HG02970 (cell line): ENCODE results near the gene BMP6.

Experiments used
- ATAC-seq: cut with Tn5 transposase; IDR thresholded peaks from one replicate; pipeline ENCODE4 v1.9.1; 2021; ENCODE audit warnings: mild to moderate bottlenecking, moderate library complexity, moderate number of reproducible peaks; ENCODE audit not compliant: unreplicated experiment, low FRiP score

The BMP6 gene

DNA sequence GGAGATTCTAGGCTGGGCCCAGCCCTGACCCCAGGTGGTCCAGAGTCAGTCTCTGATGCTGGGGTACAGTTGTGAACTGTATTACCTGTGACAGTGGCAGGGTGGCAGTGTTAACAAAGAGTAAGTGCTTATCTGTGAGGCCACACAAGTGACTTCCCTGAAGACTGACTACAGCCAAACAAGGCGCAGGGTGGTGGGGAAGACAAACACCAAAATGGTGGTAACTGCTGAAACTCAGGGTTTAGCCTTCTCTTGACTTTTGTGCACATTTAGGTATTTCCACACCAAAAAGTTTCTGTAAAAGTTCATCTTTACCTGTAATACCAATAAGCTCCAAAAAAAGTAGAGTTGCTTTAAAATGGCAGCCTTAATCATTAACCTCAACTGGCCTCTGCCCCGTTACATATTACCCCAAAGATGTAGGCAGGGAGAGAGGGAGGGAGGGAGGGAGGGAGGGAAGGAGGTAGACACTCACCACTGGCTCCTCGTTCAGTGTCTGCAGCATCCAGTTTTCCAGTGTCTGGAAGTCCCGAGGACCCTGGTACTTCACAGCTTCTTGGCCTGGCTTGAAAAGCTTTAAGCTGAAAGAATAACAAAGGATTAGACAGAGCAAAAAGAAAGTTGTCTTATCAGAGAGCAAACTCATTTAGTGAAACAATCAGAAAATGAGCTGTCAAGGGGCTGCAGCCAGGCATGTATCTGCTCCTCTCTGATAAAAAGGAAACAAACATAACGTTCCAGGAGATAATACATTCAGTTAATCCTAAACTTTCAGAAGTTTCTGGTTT is 173.4 kb downstream of the BMP6 start:
- ATAC-seq, result no peak

DNA sequence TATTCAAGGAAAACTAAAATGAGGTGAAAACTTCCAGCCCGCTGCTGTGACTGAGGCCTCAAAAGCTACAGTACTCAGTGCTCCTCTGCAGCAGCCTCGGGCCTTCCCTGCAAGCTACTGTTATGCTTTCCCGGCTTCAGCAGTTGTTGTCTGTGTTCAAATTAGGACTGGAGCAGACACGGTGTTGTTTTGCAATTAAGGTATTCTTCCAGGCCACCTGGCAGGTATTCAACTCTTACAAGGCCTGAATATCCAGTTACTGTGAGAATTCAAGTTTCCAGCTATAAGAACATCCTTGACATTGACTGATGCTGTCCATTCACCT is 174.0 kb downstream of the BMP6 start:
- ATAC-seq, result no peak

GRCh38 chr6:7900621-7901020 is 174.7 kb downstream of the BMP6 start:
- ATAC-seq, result no peak

GRCh38 chr6:7901056-7901455 is 175.2 kb downstream of the BMP6 start:
- no peak for ATAC-seq

DNA sequence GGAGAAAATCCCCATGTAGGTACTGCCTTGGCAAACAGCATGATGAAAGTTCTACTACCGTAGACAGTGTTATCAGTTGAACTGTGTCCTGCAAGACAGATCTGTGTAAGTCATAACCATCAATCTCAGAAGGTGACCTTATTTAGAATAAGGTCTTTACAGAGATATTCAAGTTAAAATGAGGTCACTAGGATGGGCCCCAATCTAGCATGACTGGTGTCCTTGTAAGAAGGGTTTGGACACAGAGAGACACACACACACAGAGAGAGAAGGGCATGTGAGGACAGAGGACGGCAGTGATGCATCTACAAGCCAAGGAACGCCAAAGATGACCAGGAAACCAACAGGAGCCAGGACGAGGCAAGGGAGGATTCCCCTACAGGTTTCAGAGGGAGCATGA is 175.9 kb downstream of the BMP6 start:
- ATAC-seq, result no peak

DNA sequence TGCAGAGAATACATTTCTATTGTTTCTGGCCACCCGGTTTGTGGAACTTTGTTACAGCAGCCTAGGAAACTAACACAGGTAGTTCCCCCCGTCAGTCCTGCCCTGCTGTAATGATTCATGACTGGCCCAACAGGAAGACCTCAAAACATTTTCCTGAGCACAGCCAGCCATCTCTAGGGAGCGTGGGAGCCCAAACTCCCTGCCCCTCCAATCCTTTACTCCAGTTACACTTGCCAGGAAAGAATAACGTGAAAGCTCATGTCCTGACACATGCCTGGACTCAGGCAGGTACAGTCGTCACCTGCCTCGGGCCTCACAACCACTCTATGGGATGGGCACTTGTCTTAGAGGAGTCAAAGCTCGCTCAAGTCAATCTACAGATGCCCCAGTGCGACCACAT is 176.3 kb downstream of the BMP6 start:
- ATAC-seq, result no peak

- no peak for ATAC-seq
Measured at GRCh38 chr6:7902867-7903266, 177.0 kb downstream of the BMP6 start.

DNA sequence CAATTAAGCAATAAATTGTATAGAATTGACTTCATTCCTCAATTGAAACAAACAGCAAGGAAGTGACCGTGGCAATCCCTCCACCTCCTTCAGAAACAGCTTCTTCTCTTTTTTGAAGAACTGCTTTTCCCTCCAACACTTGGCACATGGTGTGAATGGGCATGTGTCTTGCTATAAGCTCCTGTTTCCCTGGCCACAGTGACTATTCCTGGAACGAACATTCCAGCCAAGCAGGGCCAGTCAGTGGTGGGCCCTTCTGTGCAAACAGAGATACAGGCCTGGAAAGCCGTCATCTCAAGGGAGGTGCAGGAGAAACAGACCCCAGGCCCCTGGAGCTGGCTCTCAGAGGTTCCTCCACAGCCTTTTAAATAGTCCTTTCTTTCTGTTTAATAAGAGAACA is 177.8 kb downstream of the BMP6 start:
- ATAC-seq, result no peak

GRCh38 chr6:7904654-7905319 is 178.9 kb downstream of the BMP6 start:
- no peak for ATAC-seq

DNA sequence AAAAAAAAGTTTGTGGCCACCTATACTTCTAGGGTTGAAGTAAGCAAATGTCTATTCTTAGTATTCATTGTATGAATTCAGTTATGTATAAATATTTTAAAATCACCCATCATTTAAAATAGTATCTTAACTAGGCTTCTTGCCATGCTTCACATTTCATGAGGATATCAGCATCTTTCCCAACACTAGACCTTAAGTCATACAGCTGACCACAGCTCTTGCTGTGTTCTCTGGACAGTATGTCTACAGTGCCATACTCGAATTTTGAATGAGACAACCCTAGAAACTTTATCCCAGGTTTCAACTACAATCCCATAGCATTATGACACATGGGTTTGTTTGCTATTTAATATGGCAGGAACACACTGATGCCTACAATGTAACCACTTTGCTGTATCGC is 179.5 kb downstream of the BMP6 start:
- no peak for ATAC-seq

DNA sequence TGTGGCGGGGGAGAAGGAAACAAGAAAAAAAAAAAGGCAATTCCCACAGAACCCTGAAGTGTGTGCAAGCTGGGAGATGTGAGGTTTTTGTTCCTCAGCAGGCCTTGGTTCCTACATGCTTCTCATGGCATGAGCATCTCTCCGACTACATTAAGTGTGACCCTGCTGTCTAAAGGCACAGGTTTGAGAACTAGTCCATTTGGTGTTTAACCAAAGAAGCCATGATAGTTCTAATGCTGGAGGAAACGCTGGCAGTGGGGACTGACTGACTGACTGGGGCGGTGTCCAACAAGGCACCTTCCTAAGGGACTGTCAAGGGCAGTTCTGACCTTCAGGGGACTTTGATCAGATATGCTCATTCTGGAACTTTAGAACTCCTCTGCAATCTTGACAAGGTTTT is 180.8 kb downstream of the BMP6 start:
- no peak for ATAC-seq

DNA sequence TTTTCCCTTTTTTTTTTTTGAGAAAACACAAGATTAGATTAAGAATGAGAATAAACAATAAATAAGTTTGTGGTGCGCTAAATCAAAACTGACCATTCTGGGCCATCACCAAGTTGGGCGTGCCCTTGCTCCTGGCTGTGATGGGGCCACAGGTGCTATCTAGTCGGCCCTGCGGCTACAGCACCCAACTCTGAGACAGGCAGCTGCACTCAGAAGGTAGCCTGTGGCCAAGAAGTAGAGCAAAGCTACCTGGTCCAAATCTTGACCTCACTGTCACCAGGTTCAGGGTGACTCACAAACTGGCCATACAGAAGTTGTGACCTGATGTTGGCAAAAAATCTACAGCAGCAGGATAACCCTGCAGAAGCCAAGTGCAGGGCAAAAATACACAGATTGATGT is 181.3 kb downstream of the BMP6 start:
- ATAC-seq, result no peak

DNA sequence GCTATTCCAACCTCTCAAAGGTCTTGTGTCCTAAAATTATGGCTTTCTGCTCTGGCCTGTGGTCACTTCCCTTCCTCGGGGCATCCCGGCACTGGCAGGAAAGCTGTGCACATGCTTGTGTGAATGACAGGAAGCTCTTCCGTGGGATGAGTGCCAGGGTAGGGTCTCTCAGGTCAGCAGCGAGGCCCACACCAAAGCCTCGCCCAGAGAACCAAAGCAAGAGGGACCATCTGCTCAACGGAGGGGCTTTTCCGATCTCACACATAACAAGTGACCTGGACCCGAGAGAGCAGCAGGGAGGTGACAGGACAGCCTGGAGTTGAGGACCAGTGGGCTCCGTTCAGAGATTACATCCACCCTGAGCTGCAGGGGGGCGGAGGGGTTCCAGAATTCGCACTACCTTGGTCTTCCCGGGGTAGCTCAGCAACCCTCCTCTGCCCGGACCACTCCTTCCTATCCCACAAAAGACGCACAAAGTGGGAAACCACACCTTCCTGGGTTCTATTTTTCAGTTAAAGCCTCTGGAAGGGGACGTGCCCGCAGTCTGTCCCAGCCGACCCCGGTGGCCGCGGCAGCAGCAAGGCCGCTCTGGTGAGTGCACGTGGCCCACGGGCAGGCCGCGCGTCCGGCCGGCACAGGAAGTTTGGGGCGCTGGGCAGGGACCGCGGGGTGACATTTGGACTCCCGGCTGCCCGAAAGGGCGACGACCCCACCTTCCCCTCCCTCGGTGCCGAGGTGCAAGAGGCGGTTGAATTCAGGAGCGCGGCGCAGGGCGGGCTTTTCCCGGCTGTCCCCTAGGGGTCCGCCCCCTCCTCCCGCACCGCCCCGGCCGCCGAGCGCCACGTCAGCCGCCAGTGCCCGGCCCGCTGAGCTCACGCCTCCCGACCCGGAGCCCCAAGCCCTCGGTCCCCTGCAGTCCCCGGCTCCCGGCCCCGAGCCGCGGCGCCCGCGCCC is 183.7 kb downstream of the BMP6 start:
- peak; percentile 23 for ATAC-seq

- peak; percentile 21 for ATAC-seq
Measured at GRCh38 chr6:7910298-7910653, 184.4 kb downstream of the BMP6 start.

DNA sequence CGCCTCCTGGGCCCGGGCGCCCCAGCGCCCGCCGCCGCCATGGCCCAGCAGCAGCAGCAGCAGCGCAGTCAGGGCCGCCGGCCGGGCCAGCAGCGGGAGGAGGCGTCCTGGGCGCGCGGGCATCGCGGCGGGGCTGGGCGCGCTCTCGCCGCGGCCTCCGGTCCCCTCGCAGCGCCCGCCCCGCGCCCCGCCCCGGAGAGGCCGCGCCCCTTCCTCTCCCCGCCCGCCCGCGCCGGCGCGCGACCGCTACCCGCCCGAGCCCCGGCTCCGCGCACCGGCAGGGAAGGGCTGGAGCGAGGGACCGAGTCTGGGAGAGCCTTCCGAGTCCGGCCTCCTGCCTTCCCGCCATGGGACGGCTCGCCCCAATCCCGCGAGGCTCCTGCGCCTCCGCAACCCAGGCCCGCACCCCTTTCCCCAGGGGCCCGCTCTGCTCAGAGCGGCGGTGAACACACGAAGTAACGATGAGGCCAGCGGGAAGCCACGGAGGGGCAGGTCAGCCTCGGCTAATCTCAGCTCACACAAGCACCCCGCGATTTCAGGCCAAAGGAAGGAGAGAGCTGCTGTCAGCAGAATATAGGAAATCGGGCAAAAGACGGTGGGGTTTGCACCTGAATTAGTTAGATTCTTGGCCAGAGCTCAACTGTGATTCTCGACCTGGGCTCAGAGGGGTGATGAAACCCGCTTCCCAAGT is 184.9 kb downstream of the BMP6 start, which contains the start of gene TXNDC5:
TSS of gene TXNDC5 (minus strand) at position 135 of the 691 bp plus-strand sequence. CDS start at position 123, 12 bp downstream.
- peak; percentile 67 for ATAC-seq

DNA sequence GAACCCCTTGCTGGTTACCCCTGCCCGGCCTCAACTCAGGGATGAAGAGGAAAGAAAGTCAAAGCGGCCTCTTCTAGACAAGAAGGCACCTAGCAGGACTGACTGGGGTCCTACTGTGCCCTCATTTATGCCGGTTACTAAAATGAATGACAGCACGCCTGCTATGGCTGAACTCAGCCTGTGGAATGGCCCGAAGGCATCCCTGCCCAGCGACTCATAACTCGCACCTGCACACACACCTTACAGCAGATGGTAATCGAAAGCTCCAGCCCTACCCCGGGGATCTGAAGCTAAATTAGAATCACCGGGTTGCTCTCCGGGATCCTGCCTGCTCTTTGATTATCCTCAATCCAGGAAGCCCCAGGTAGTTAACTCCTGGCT is 185.4 kb downstream of the BMP6 start:
- ATAC-seq, result no peak

DNA sequence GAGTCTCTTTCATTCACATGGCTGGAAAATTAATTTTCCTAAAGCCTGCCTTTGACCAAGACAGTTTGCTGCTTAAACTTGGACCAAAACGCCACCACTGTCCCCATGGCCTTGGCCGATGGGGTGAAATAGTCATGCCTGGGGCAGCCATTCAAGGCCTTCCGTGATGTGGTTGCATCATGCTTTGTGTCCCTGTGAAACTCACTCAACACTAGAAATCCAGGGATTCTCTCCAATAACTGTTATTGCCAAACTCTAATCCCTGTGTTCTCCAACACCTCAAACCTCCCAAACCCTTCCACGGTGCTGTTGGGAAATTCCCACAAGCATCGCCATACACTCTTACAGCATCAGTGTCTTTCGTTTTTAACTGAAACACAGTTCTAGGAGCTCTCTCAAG is 186.1 kb downstream of the BMP6 start:
- ATAC-seq, result no peak

GRCh38 chr6:7912736-7913517 is 187.0 kb downstream of the BMP6 start:
- ATAC-seq, result no peak

DNA sequence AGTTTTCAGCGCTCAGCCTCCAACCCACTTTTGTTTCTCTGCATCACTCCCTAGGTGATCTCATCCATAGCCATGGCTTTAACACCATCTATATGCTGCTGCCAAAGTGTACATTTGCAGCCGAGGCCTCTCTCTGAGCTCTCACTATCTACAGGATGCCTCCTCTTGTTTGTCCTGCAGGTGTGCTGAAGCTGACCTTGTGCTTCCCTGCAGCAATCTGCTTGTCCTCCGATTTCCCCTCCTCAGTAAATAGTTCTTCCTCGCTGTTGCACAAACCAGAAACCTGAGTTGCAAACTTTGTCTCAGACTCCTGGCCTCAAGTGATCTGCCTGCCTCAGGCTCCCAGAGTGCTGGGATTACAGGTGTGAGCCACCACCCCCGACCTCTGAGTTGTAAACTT is 188.4 kb downstream of the BMP6 start:
- no peak for ATAC-seq
